GM19240 (cell line): ENCODE data around the gene SRGAP2B.
"Not testable (repeated sequence)": the region's sequence is repeated elsewhere in the genome, so short reads cannot be mapped to it uniquely, and the experiment has no call there.

Source experiments
- DNase-seq: peaks from one replicate; pipeline ENCODE4 v3.0.0; 2011; ENCODE audit warnings: low spot score; ENCODE audit not compliant: insufficient read length

SRGAP2B gene

GRCh38 chr1:144910729-144911128, 184.4 kb downstream of the SRGAP2B start:
- DNase-seq, result not testable (repeated sequence)

GRCh38 chr1:144900841-144901240, 194.3 kb downstream of the SRGAP2B start:
- DNase-seq, result not testable (repeated sequence)

- not testable (repeated sequence) for DNase-seq
Measured at GRCh38 chr1:144894454-144895201, 200.5 kb downstream of the SRGAP2B start.

- not testable (repeated sequence) for DNase-seq
Measured at GRCh38 chr1:144893710-144894438, 201.3 kb downstream of the SRGAP2B start.

GRCh38 chr1:144893062-144893461, 202.1 kb downstream of the SRGAP2B start:
- not testable (repeated sequence) for DNase-seq

GRCh38 chr1:144889450-144890115, 205.5 kb downstream of the SRGAP2B start:
- DNase-seq, result not testable (repeated sequence)

GRCh38 chr1:144883022-144883421, 212.1 kb downstream of the SRGAP2B start:
- not testable (repeated sequence) for DNase-seq

GRCh38 chr1:144882343-144882742, 212.8 kb downstream of the SRGAP2B start:
- DNase-seq, result not testable (repeated sequence)

GRCh38 chr1:144858607-144859006, 236.5 kb downstream of the SRGAP2B start:
- DNase-seq, result not testable (repeated sequence)
